Karpas-422 (cell line): Measurements from ENCODE around the gene FBXO33. TPM values are rescaled to one million over a fixed set of nuclear protein-coding genes. Genes with fewer than 3 reads are reported as not detected.

Experiments
- DNase-seq: peaks from one replicate; pipeline ENCODE4 v3.0.0-alpha.2; 2015
- H2AFZ ChIP-seq: fragments of 200-600 bp; sonication (generic); 2 replicates; pipeline ENCODE4 v1.6.1; 2014; ENCODE audit warnings: antibody characterized with exemption, low read length, mixed read lengths
- H3K27ac ChIP-seq: fragments of 200-600 bp; sonication (generic); 2 replicates; pipeline ENCODE4 v1.5.1; 2014; ENCODE audit warnings: mild to moderate bottlenecking, low read length, moderate library complexity
- H3K27me3 ChIP-seq: fragments of 200-600 bp; sonication (generic); 2 replicates; pipeline ENCODE4 v1.6.1; 2014; ENCODE audit warnings: low read length, mixed read lengths
- H3K36me3 ChIP-seq: fragments of 200-600 bp; sonication (generic); 2 replicates; pipeline ENCODE4 v1.6.1; 2014; ENCODE audit warnings: low read length, mixed read lengths; ENCODE audit not compliant: insufficient read depth
- H3K4me1 ChIP-seq: fragments of 200-600 bp; sonication (generic); 2 replicates; pipeline ENCODE4 v1.6.1; 2014; ENCODE audit warnings: mild to moderate bottlenecking, low read length, mixed read lengths
- H3K4me2 ChIP-seq: fragments of 200-600 bp; sonication (generic); 2 replicates; pipeline ENCODE4 v1.6.1; 2014; ENCODE audit warnings: low read length, low read depth, mild to moderate bottlenecking; ENCODE audit not compliant: poor library complexity, severe bottlenecking
- H3K4me3 ChIP-seq: fragments of 200-600 bp; sonication (generic); 2 replicates; pipeline ENCODE4 v1.5.1; 2014; ENCODE audit warnings: mild to moderate bottlenecking, antibody characterized with exemption, low read length, mixed read lengths
- H3K79me2 ChIP-seq: fragments of 200-600 bp; sonication (generic); 2 replicates; pipeline ENCODE4 v1.6.1; 2014; ENCODE audit warnings: mild to moderate bottlenecking, low read length, mixed read lengths
- H3K9ac ChIP-seq: fragments of 200-600 bp; sonication (generic); 2 replicates; pipeline ENCODE4 v1.6.0; 2014; ENCODE audit warnings: low read length
- H3K9me2 ChIP-seq: fragments of 200-600 bp; sonication (generic), shearing (Covaris generic); replicated peaks from 2 replicates; pipeline ENCODE4 v1.6.0; 2014; ENCODE audit warnings: mild to moderate bottlenecking, low read length, moderate library complexity; ENCODE audit not compliant: insufficient read depth
- H3K9me3 ChIP-seq: fragments of 300-700, 200-600 bp; sonication (generic); 2 replicates; pipeline ENCODE4 v1.6.1; 2014; ENCODE audit warnings: low read length, mixed read lengths
- H4K20me1 ChIP-seq: fragments of 200-600 bp; sonication (generic); 2 replicates; pipeline ENCODE4 v1.6.1; 2014; ENCODE audit warnings: mild to moderate bottlenecking, antibody characterized with exemption, low read length, low read depth; ENCODE audit not compliant: insufficient read depth
- total RNA-seq: library from RNA; depleted of rRNA; stranded (reverse); fragments of >200 nt; shearing (Covaris generic); gene quantifications from 2 replicates; pipeline ENCODE4 v1.2.3, GENCODE V29; 2014; ENCODE audit warnings: low replicate concordance

Gene FBXO33
- total RNA-seq, 1 experiment from 2014 or later = 35.3 TPM

GRCh38 chr14:39398382-39398781 is 33.9 kb downstream of the FBXO33 start:
- Histone ChIP-seq H3K9ac (no peak overlapping the region), H3K4me2 (no peak overlapping the region), H4K20me1 (no peaks in the 10 kb centered on the region), H3K27ac (no peak overlapping the region), H3K4me1 (no peaks in the 10 kb centered on the region), H3K9me3 (no peaks in the 10 kb centered on the region), H3K27me3 (no peaks in the 10 kb centered on the region), H3K79me2 (peaks cover 42% of the 10 kb centered on the region), H3K36me3 (peaks cover 44% of the 10 kb centered on the region), H3K4me3 (no peak overlapping the region), H2AFZ (no peak overlapping the region), H3K9me2 (no peaks in the 10 kb centered on the region)
- no peak for DNase-seq

- H2AFZ ChIP-seq = no peak overlapping the region
Measured at GRCh38 chr14:39396448-39396847, 35.8 kb downstream of the FBXO33 start.

GRCh38 chr14:39395555-39396254 is 36.5 kb downstream of the FBXO33 start:
- no peak for DNase-seq
- Histone ChIP-seq H3K27me3 (no peaks in the 10 kb centered on the region), H3K4me1 (no peaks in the 10 kb centered on the region), H3K9me2 (no peaks in the 10 kb centered on the region), H3K9ac (no peak overlapping the region), H3K79me2 (peaks cover 18% of the 10 kb centered on the region), H3K4me3 (no peak overlapping the region), H2AFZ (no peak overlapping the region), H3K36me3 (peaks cover 43% of the 10 kb centered on the region), H4K20me1 (no peaks in the 10 kb centered on the region), H3K4me2 (no peak overlapping the region), H3K9me3 (no peaks in the 10 kb centered on the region), H3K27ac (no peak overlapping the region)

More at GRCh38 chr14:39396448-39396847, 35.8 kb downstream of the FBXO33 start:
- H3K36me3 ChIP-seq = peaks cover 44% of the 10 kb centered on the region
- no peaks in the 10 kb centered on the region for H3K9me3 ChIP-seq
- H3K79me2 ChIP-seq = peaks cover 25% of the 10 kb centered on the region
- no peak overlapping the region for H3K4me2 ChIP-seq
- no peak overlapping the region for H3K27ac ChIP-seq
- H3K4me1 ChIP-seq = no peaks in the 10 kb centered on the region
- no peaks in the 10 kb centered on the region for H3K27me3 ChIP-seq
- H4K20me1 ChIP-seq = no peaks in the 10 kb centered on the region
- no peak overlapping the region for H3K4me3 ChIP-seq
- no peaks in the 10 kb centered on the region for H3K9me2 ChIP-seq
- DNase-seq = no peak
- no peak overlapping the region for H3K9ac ChIP-seq

GRCh38 chr14:39393289-39393688 is 38.9 kb downstream of the FBXO33 start:
- Histone ChIP-seq H3K9me2 (no peaks in the 10 kb centered on the region), H3K4me3 (no peak overlapping the region), H3K36me3 (peaks cover 21% of the 10 kb centered on the region), H3K9ac (no peak overlapping the region), H4K20me1 (no peaks in the 10 kb centered on the region), H3K79me2 (peaks cover 5% of the 10 kb centered on the region), H3K9me3 (no peaks in the 10 kb centered on the region), H3K4me1 (0 out of 2 replicates have a peak, but pooled peaks cover 3% of the 10 kb centered on the region), H3K27ac (no peak overlapping the region), H3K4me2 (no peak overlapping the region), H3K27me3 (no peaks in the 10 kb centered on the region), H2AFZ (no peak overlapping the region)
- DNase-seq = no peak

GRCh38 chr14:39384177-39384576 is 48.1 kb downstream of the FBXO33 start:
- no peak overlapping the region for H3K27ac ChIP-seq
- H3K27me3 ChIP-seq = no peaks in the 10 kb centered on the region
- H3K79me2 ChIP-seq = no peaks in the 10 kb centered on the region
- no peaks in the 10 kb centered on the region for H3K4me1 ChIP-seq
- no peak overlapping the region for H3K9ac ChIP-seq
- no peak overlapping the region for H3K4me2 ChIP-seq
- H4K20me1 ChIP-seq = no peaks in the 10 kb centered on the region
- H3K4me3 ChIP-seq = no peak overlapping the region
- H3K9me2 ChIP-seq = no peaks in the 10 kb centered on the region
- no peak overlapping the region for H2AFZ ChIP-seq
- no peaks in the 10 kb centered on the region for H3K36me3 ChIP-seq
- DNase-seq = no peak
- no peaks in the 10 kb centered on the region for H3K9me3 ChIP-seq

GRCh38 chr14:39383741-39384140 is 48.5 kb downstream of the FBXO33 start:
- Histone ChIP-seq H3K4me2 (no peak overlapping the region), H3K9me2 (no peaks in the 10 kb centered on the region), H3K79me2 (no peaks in the 10 kb centered on the region), H3K27ac (no peak overlapping the region), H2AFZ (no peak overlapping the region), H4K20me1 (no peaks in the 10 kb centered on the region), H3K27me3 (no peaks in the 10 kb centered on the region), H3K36me3 (no peaks in the 10 kb centered on the region), H3K9me3 (no peaks in the 10 kb centered on the region), H3K4me3 (no peak overlapping the region), H3K4me1 (no peaks in the 10 kb centered on the region), H3K9ac (no peak overlapping the region)
- DNase-seq = no peak

- H3K79me2 ChIP-seq = no peaks in the 10 kb centered on the region
- no peaks in the 10 kb centered on the region for H3K9me3 ChIP-seq
- no peak overlapping the region for H3K27ac ChIP-seq
- H3K27me3 ChIP-seq = no peaks in the 10 kb centered on the region
- no peaks in the 10 kb centered on the region for H3K36me3 ChIP-seq
- no peak overlapping the region for H3K9ac ChIP-seq
- H3K4me1 ChIP-seq = no peaks in the 10 kb centered on the region
- no peak overlapping the region for H3K4me2 ChIP-seq
- no peaks in the 10 kb centered on the region for H3K9me2 ChIP-seq
- H4K20me1 ChIP-seq = no peaks in the 10 kb centered on the region
- no peak overlapping the region for H3K4me3 ChIP-seq
- no peak overlapping the region for H2AFZ ChIP-seq
- DNase-seq = no peak
Measured at GRCh38 chr14:39383026-39383660, 49.1 kb downstream of the FBXO33 start.

GRCh38 chr14:39382463-39382862 is 49.8 kb downstream of the FBXO33 start:
- Histone ChIP-seq H3K9me2 (no peaks in the 10 kb centered on the region), H3K4me3 (no peak overlapping the region), H4K20me1 (no peaks in the 10 kb centered on the region), H3K27me3 (no peaks in the 10 kb centered on the region), H3K36me3 (no peaks in the 10 kb centered on the region), H3K79me2 (no peaks in the 10 kb centered on the region), H3K4me2 (no peak overlapping the region), H3K4me1 (peaks cover 6% of the 10 kb centered on the region; the same call in 1 of the 2 replicates), H3K27ac (no peak overlapping the region), H2AFZ (no peak overlapping the region), H3K9me3 (no peaks in the 10 kb centered on the region), H3K9ac (no peak overlapping the region)
- DNase-seq = no peak
